Embryonic facial prominence (tissue), 1 donor: Measurements from ENCODE around the gene BOC.

Experiments
- DNase-seq: peaks from one replicate; pipeline ENCODE4 v3.0.0-alpha.2; 2016; ENCODE audit errors: extremely low spot score

BOC gene

DNA sequence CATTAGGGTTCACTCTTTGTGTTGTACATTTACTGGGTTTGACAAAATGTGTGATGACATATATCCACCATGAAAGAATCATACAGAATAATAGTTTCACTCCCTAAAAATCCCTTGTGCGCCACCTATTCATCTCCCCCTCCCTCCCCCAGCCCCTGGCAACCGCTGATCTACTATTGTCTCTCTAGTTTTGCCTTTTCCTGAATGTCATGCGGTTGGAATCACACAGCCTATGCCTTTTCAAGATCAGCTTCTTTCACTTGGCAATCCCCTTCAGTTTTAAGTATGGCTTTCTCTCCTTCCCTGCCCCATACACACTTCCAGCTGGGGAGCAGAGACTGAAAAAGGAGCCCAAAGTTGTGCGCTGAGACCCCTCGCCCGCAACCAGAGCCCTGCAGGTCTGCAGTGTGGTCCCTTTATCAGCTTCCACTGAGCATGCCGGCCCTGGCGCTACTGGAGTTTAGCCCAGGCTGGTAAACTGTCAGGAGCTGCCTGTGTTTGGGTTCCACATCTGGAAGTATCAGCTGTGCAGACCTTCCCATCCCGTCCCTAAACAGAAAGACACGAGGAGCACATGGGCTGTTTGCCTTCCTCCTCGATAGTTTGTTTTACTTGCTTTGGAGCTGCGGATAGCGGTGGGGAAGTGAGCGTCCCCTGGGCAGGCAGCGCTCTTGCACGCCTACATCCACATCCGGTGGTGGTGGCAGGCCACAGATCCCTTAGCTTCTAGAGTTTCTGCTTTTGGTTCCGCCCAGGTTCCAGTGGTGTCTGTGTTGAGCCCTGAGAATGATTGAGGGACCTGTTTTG, 12.3 kb downstream of the BOC start:
- no peak for DNase-seq

GRCh38 chr3:113225286-113225685, 13.9 kb downstream of the BOC start:
- DNase-seq: no peak

DNA sequence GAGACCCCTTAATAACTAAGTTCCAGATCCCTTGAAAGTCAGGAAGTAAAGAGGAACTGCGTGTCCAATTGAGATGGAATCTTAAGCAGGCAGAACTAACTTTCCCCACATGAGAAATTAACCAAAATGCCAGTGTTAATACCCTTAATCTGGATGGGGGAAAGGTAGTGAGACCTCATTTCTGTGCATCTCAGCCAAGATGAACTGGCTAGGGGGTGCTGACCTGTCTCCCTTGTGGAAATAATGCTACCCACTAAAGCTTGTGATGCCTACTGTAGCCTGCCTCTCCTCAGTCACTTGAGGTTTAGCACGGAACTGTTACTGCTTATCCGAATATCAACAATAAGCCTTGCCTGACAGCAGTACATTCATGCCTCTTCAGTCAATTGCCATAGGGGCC, 15.1 kb downstream of the BOC start:
- DNase-seq: no peak

DNA sequence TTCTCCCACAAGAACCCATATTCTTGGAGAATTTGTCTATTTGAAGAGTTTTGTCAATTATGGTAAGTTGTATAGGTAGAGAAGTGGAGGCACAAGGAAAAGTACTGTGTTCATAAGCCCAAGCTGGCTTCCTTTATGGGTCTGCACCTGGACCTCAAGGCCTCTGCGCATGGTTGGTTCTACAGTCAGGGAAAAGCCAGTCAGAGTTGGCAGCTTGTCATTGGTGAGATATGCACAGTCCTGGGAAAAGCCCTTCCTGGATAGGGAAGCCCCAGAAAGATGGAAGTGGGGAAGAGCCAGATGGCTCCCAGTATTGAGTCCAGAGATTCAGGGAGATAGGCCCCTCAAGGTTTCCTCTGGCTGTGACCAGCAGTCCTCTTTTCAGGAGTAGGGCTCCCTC, 15.8 kb downstream of the BOC start:
- no peak for DNase-seq

- DNase-seq: no peak
Observed at GRCh38 chr3:113228498-113229286, 17.3 kb downstream of the BOC start.

DNA sequence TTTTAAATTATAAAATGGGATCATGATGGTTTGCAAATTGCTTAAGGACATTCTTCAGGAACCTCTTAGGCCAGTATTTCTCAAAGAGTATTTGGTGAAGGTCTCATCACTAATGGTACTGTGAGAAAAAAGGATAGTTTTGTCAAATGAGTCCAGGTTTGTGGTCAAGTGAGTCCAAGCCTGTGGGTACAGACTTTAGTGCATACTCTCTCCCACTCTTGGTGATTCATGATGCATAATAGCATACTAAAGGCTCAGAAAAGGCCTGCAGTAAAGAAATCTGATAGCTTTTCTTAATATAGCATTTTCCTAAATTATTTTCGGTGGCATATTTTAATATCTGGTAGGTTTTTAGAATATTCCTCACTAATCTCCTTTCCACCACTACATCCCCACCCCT, 20.0 kb downstream of the BOC start:
- no peak for DNase-seq

DNA sequence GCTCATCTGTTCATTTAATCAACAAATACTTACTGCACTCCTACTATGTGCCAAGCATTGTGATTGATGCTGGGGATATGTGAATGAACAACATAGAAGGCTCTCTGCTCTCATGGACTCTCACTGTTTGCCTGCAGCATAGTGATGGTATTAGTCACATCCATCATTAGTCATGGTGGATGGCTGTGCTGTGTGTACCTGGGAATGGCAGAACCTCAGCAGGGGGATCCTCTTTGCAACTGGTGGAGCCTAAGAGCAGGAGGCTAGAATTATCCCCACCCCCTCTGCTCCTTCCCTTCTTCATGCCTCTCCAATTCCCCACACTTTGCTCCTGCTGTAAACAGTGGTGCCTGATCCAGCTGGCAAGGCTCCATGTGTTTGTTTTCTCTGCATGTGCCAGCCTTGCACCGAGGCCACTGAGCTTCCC, 20.5 kb downstream of the BOC start:
- DNase-seq: no peak

DNA sequence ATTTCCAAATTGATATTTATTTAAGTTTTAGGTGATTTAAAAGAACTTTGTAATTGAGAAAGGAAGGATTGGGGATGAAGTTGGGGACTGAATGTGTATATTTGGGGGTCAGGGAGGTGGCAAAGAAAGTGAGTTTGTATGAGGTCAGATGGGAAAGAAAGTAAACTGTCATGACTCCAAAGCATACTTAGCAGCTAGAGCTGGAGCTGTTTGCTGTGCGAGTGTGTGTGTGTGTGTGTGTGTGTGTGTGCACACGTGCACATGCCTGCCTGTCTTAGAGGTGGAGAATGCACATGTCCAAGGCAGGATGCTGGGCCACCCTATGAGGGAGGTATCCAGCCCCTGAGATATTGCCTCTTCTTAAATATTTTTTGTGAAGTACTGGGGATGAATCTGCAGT, 21.0 kb downstream of the BOC start:
- DNase-seq: no peak

DNA sequence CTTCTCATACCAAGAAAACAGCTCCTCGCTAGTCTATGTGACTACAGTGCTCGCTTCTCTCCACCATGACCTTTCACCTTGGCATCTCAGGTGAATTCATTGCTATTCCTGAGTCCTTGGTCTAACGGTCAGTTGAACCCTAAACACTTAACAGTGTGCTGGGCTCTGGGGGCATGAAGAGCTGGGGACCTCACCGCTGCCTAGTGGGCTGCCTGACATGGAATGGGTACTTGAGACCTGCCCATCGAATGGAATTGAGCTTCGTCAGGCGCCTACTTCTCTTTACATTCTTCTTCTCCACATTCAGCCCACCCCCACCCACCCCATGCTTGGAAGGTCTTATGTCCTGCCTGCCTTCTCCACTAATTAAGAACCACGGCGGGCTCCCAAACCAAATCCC, 22.1 kb downstream of the BOC start:
- no peak for DNase-seq

GRCh38 chr3:113234028-113234427, 22.7 kb downstream of the BOC start:
- DNase-seq: no peak

DNA sequence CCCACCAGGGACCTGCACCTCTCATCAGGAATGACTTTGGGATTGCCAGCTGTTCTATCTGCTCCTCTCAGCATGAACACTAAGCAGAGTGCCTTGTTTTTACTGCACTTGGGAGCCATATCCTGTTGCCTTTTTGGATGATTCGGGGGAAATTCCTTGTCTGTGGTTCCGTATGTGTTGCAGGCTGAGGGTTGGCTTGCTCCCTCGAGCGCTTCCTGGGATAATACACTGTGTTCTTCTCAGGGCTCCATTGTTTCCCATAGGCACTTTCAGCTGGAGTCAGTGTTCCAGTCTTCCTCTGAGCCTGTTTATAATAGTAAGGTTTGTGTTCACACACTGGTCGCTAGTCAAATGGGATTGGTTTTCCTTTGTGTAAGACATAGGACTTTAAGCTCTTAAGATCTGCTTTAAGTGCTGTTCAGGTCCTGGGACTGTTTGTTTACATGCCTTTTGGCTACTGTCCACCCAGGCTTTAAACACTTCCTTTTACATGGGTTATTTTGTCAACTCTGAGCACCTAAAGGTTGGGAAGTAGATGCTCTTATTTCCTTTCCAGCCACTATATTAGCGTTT, 23.4 kb downstream of the BOC start:
- DNase-seq: no peak

DNA sequence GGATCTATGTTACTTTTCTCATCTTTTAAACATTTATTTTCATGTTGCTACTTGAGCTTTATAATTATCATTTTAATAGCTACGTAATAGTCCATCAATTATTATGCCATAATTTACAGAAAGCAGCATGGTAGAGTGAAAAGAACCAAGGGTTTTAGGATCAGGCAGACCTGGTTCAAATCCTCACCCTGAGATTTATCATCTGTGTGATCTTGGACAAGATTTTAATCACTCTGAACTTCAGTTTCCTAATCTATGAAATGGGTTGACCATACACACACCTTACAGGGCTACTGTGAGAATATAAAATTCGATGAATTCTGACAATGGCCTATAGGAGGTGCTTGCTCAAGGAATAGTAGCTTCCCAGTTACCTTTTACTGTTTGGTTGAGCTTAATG, 27.1 kb downstream of the BOC start:
- no peak for DNase-seq

DNA sequence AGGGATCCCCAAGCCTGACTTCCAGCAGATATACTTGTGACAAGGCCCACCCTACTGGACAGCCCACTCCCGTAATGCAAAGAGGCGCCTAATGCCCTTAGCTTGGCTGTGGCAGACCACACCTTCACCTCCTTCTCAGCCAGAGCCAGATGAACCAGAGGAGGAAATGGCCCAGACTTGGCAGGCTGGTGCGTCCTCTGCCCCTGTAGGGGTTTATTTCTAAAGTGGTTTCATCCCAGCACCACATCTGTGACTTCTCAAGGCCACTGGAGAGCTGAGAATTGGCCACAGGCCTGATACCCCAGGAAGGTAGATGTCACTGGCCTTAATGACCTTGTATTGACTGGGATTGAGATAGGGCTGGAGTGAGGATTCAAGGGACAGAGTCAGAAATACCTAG, 29.5 kb downstream of the BOC start:
- DNase-seq: no peak

DNA sequence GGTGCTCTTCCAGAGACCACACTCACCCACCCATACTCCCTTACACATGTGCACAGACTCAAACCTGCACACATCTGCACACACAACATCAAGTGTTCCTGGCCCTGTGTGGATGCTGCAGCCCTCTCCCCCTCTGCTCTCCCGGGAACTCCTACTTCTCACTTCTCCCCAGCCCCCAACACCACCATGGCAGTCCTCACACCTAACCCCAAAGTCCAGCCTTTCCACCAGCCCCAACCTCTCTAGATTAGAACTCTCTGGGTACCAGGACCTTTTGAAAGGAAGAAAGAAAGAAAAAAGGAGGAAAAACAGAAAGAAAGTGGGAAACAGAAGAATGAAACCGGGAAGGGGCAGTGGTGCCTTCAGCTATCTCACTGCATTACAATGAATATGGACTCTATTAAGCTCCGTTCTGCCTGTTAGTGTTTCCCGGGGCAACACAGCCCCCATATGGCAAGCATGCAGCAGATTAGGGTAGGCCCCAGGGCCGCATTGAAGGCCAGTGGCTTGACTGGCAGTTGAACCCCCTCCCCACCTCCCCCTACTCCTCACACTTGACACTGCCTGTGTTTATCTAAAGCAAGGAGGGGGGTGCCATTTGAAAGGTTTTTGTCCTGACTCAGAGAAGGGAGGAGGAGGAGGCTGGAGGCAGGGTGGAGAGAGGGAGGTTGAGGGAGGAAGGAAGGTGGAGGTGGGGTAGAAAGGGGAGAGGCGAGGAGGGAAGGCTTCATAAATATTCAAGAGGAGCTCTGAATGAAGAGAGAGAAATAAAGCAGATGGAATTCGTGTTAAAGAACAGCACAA, 30.1 kb downstream of the BOC start:
- no peak for DNase-seq

DNA sequence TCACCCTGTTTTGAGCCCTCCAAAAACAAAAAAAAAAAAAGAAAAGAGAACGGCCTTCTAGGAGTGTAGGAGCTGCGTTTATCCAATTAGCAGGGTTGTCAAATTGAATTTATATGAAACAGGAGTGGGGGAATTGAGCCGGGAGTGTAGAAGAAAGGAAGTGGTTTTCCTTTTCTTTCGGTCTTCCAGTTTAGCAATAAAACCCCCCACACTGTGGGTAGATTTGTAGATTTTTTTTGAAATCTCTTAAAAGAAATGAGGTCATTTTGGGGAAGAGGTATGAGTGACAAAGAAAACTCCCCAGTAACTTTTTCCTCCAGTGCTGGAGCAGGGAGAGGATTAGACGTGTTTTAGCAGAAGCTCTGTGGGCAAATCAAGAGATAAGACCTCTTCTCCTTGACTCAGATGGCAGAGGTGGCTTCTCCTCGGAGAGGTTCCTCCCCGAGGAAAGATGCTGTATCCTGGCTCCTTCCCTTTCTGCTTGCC, 30.8 kb downstream of the BOC start:
- no peak for DNase-seq

- no peak for DNase-seq
Observed at GRCh38 chr3:113243071-113243470, 31.7 kb downstream of the BOC start.

DNA sequence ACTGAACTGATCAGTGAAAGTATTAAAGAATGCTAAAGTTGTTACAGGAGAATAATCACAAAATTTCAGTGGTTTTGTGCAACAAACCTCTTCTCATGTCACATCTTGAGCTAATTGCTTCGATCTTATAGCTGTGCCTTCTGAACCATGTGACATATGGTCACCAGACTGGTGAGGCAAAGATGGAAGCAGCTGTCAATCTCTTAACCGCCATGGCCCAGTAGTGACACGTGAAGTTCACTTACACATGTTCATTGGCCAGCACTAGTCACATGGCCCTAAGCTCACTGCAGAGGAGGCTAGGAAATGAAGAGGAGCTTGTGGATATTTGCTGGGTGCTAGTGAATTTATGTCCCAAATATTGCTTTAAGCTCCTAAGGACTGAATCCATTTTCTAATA, 32.5 kb downstream of the BOC start:
- DNase-seq: no peak

- DNase-seq: no peak
Observed at GRCh38 chr3:113245761-113246161, 34.4 kb downstream of the BOC start.

- no peak for DNase-seq
Observed at GRCh38 chr3:113247068-113247467, 35.7 kb downstream of the BOC start.

DNA sequence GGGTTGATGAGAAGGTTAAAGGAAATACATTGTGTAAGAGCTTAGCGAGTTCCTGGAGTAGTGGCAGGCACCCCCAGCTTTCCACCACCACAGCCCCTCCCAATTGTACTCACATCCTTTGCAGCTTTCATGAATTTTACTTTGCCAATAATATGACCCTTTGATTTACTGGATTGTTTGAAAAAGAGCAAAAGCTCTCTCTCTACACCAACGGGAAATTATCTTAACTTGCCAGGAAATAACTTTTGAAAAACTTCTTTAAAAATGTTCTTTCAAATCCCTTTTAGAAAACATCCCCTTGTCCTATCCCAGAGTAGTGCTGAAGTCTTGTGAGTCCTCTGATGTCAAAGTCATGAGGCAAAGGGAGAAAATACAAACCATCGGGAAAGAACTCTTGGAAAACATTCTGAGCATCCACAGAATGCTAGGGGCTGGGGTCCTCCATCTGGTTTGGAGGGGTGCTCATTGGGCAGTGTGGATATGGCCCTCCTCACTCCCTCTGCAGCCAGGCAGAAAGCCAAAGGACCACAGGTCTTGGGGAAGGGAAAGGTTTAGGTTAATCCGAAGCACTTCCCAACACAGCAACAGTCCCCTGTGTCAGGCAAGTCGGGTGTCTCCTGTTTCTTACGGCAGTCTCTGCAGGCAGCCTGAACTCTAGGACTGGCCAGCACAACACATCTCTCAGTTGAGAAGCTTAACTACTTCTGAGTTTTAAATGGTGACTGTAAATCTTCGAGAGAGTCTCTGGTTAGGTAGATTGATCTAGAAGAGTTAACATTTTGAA, 36.5 kb downstream of the BOC start:
- no peak for DNase-seq

- no peak for DNase-seq
Observed at GRCh38 chr3:113249111-113249510, 37.8 kb downstream of the BOC start.
